Suprapubic skin (tissue), 4 donors: ENCODE measurements around the gene PGA4.

Experiments
- EP300 ChIP-seq: sonication (generic); formaldehyde crosslinking; IDR thresholded peaks from one replicate; pipeline ENCODE4 v1.6.1; 2017; ENCODE audit warnings: antibody characterized with exemption
- POLR2A ChIP-seq, 2 donors: fragments of 450-650 bp; IDR thresholded peaks; one replicate each; pipeline ENCODE4 v1.6.1; 2017; ENCODE audit warnings: antibody characterized with exemption in 2 of 2, mild to moderate bottlenecking in 2 of 2, moderate library complexity in 2 of 2
- POLR2AphosphoS5 ChIP-seq, 3 donors: sonication (generic); formaldehyde crosslinking; IDR thresholded peaks; one replicate each; pipeline ENCODE4 v1.6.1; 2017; ENCODE audit warnings: antibody characterized with exemption in 3 of 3
- TF ChIP-seq, protein P1 (sequence below), 2 donors: fragments of 200-600 bp in 1 of 2; fragments of 450-650 bp in 1 of 2; sonication (generic) in 1 of 2; IDR thresholded peaks; one replicate each; pipeline ENCODE4 v1.5.1; 2016 to 2019; ENCODE audit warnings: antibody characterized with exemption in 2 of 2, mild to moderate bottlenecking in 1 of 2, moderate library complexity in 1 of 2

DNA sequence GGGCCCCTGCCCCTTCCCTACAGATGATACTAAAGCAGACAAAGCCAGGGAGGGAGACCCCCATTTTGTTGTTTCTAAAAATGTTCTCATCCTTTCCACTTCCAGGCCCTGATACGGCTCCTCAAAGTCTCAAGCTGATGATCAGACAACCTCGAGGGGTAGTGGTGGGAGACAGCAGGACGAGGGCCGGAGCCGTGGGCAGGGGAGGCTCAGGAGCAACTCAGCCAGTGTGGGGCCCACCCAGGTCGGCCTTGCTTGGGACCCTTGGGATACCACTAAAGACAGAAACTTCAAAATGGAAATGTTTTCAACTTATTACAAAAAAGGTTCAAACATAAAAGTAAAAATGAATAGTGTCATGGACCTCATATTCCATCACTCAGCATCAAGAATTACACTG, 45.7 kb upstream of the PGA4 start:
- TF ChIP-seq, protein P1, sequence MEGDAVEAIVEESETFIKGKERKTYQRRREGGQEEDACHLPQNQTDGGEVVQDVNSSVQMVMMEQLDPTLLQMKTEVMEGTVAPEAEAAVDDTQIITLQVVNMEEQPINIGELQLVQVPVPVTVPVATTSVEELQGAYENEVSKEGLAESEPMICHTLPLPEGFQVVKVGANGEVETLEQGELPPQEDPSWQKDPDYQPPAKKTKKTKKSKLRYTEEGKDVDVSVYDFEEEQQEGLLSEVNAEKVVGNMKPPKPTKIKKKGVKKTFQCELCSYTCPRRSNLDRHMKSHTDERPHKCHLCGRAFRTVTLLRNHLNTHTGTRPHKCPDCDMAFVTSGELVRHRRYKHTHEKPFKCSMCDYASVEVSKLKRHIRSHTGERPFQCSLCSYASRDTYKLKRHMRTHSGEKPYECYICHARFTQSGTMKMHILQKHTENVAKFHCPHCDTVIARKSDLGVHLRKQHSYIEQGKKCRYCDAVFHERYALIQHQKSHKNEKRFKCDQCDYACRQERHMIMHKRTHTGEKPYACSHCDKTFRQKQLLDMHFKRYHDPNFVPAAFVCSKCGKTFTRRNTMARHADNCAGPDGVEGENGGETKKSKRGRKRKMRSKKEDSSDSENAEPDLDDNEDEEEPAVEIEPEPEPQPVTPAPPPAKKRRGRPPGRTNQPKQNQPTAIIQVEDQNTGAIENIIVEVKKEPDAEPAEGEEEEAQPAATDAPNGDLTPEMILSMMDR (IDR thresholded peaks at IDR 0.05): no peak
- TF ChIP-seq POLR2AphosphoS5 (IDR thresholded peaks at IDR 0.05) (no peak), POLR2A (IDR thresholded peaks at IDR 0.05) (no peak), EP300 (no peak)
